K562 (cell line): ENCODE data around the gene CHM. TPM values are rescaled to one million over a fixed set of nuclear protein-coding genes. Genes with fewer than 3 reads are reported as not detected.

ENCODE experiments used
- C11orf30 ChIP-seq: fragments of 450-650 bp; IDR thresholded peaks from 2 replicates; pipeline ENCODE4 v1.6.1; 2016; ENCODE audit warnings: low read depth, mild to moderate bottlenecking
- CEBPG ChIP-seq, 3 experiments: fragments of 200-800 bp in 1 of 3; sonication (Bioruptor generic) in 1 of 3; sonication (generic) in 1 of 3; formaldehyde crosslinking in 1 of 3; IDR thresholded peaks in 2 of 3; conservative IDR thresholded peaks in 1 of 3; 2 replicates each; pipeline versions ENCODE4 v1.6.1 to v1.8.0; 2016 to 2022; ENCODE audit warnings: missing compliant biosample characterization in 2 of 3, missing genetic modification characterization in 2 of 3, mild to moderate bottlenecking in 1 of 3, missing genetic modification reagents in 1 of 3
- CHD2 ChIP-seq: IDR thresholded peaks from 2 replicates; pipeline ENCODE4 v1.6.1; 2011; ENCODE audit warnings: low read depth, low read length
- ETS2 ChIP-seq: IDR thresholded peaks from 2 replicates; pipeline ENCODE4 v1.6.1; 2016; ENCODE audit warnings: borderline replicate concordance, missing genetic modification characterization, mild to moderate bottlenecking, moderate library complexity, missing compliant biosample characterization; ENCODE audit not compliant: poor library complexity, severe bottlenecking
- GATA2 ChIP-seq: sonication (generic); formaldehyde crosslinking; IDR thresholded peaks from 2 replicates; pipeline ENCODE4 v1.4.0; 2020; ENCODE audit warnings: mild to moderate bottlenecking, missing genetic modification reagents
- HLTF ChIP-seq: fragments of 450-650 bp; IDR thresholded peaks from 2 replicates; pipeline ENCODE4 v1.6.1; 2016
- HNRNPL ChIP-seq: fragments of 200-400 bp; formaldehyde crosslinking; IDR thresholded peaks from 2 replicates; pipeline ENCODE4 v1.6.1; 2017; ENCODE audit warnings: low read depth, mild to moderate bottlenecking, low read length
- MAFK ChIP-seq: IDR thresholded peaks from 2 replicates; pipeline ENCODE4 v1.6.1; 2011; ENCODE audit warnings: low read length, improper control_type of control experiment
- MYNN ChIP-seq, 2 experiments: sonication (generic); formaldehyde crosslinking in 1 of 2; IDR thresholded peaks; 2 replicates each; pipeline versions ENCODE4 v1.5.0 to v1.6.1; 2016 to 2020; ENCODE audit warnings: antibody characterized with exemption in 1 of 2, missing genetic modification reagents in 1 of 2
- NFE2 ChIP-seq: IDR thresholded peaks from 2 replicates; pipeline ENCODE4 v1.6.1; 2014; ENCODE audit warnings: antibody characterized with exemption, low read depth
- POLR2G ChIP-seq: fragments of 200-400 bp; formaldehyde crosslinking; IDR thresholded peaks from 2 replicates; pipeline ENCODE4 v1.6.1; 2017; ENCODE audit warnings: low read depth, mild to moderate bottlenecking, antibody characterized with exemption, low read length, moderate library complexity
- POLR3G ChIP-seq: IDR thresholded peaks from 2 replicates; pipeline ENCODE4 v1.6.1; 2011; ENCODE audit not compliant: insufficient read length, insufficient replicate concordance; ENCODE audit errors: extremely low read depth
- PTRF ChIP-seq: fragments of 450-650 bp; IDR thresholded peaks from 2 replicates; pipeline ENCODE4 v1.6.1; 2016; ENCODE audit warnings: mild to moderate bottlenecking, missing genetic modification characterization, missing compliant biosample characterization
- RNF2 ChIP-seq: sonication (generic); IDR thresholded peaks from 2 replicates; pipeline ENCODE4 v1.6.1; 2016
- SAP30 ChIP-seq: fragments of 200-600 bp; sonication (generic); IDR thresholded peaks from 2 replicates; pipeline ENCODE4 v1.6.1; 2012; ENCODE audit warnings: borderline replicate concordance, low read depth, mild to moderate bottlenecking, moderate library complexity, low read length, control low read depth, inconsistent platforms; ENCODE audit not compliant: insufficient read depth, poor library complexity, severe bottlenecking
- SMARCA5 ChIP-seq: fragments of 450-650 bp; IDR thresholded peaks from 2 replicates; pipeline ENCODE4 v1.6.1; 2016
- TAF9B ChIP-seq: fragments of 450-650 bp; IDR thresholded peaks from 2 replicates; pipeline ENCODE4 v1.6.1; 2018; ENCODE audit warnings: mild to moderate bottlenecking; ENCODE audit not compliant: partially characterized antibody
- ZNF165 ChIP-seq: fragments of 250-450 bp; sonication (Bioruptor Pico); IDR thresholded peaks from 2 replicates; pipeline ENCODE4 v1.4.0; 2020; ENCODE audit warnings: borderline replicate concordance
- polyA plus RNA-seq, 8 experiments: library from polyadenylated mRNA; depleted of rRNA in 4 of 8; stranded (reverse) in 5 of 8; unstranded in 3 of 8; fragments of >200 nt; fragmentation: Nextera tagmentation in 2 of 8; fragmentation: Illumina TruSeq in 1 of 8; extraction: Ambion mirVana in 2 of 8; extraction: Trizol in 1 of 8; gene quantifications; 2 replicates each; pipeline versions ENCODE4 v1.2.1 to v1.2.3, GENCODE V29; 2011 to 2014; ENCODE audit warnings: inconsistent platforms in 1 of 8, missing spikeins in 1 of 8
- total RNA-seq, 7 experiments: library from RNA; depleted of rRNA in 6 of 7; stranded (reverse); fragments of >200 nt in 6 of 7; fragmentation: Illumina TruSeq in 2 of 7; extraction: Trizol in 2 of 7; gene quantifications; 2 replicates each; pipeline versions ENCODE4 v1.2.1 to v1.2.3, GENCODE V29; 2011 to 2021; ENCODE audit warnings: low replicate concordance in 1 of 7
- TF ChIP-seq, protein P1 (sequence below), 2 experiments: fragments of 450-650 bp in 1 of 2; sonication (generic) in 1 of 2; formaldehyde crosslinking in 1 of 2; IDR thresholded peaks in 1 of 2; conservative IDR thresholded peaks in 1 of 2; 2 replicates each; pipeline versions ENCODE4 v1.6.1 to v1.8.1; 2016 to 2023; ENCODE audit warnings: mild to moderate bottlenecking in 2 of 2, moderate library complexity in 2 of 2, inconsistent platforms in 1 of 2, missing genetic modification reagents in 1 of 2
- TF ChIP-seq, protein P2 (sequence below): fragments of 250-450 bp; sonication (Bioruptor Pico); IDR thresholded peaks from 2 replicates; pipeline ENCODE4 v1.9.0; 2021; ENCODE audit warnings: mild to moderate bottlenecking
- TF ChIP-seq, protein P3 (sequence below): fragments of 250-450 bp; sonication (Bioruptor Pico); IDR thresholded peaks from 2 replicates; pipeline ENCODE4 v1.4.0; 2020; ENCODE audit warnings: mild to moderate bottlenecking, moderate library complexity, borderline replicate concordance
- TF ChIP-seq, protein P4 (sequence below), 2 experiments: fragments of 200-800 bp in 1 of 2; sonication (Bioruptor generic) in 1 of 2; sonication (generic) in 1 of 2; formaldehyde crosslinking in 1 of 2; IDR thresholded peaks in 1 of 2; conservative IDR thresholded peaks in 1 of 2; 2 replicates each; pipeline versions ENCODE4 v1.5.0 to v1.6.1; 2016 to 2020; ENCODE audit warnings: missing compliant biosample characterization in 1 of 2, missing genetic modification characterization in 1 of 2, missing genetic modification reagents in 1 of 2

The CHM gene
- total and polyA plus RNA-seq, 9 of the 15 experiments (the other 6 are each of a cell fraction or from before 2014, with no cell fraction given) = 2.2 to 9.0 (median 4.6) TPM

DNA sequence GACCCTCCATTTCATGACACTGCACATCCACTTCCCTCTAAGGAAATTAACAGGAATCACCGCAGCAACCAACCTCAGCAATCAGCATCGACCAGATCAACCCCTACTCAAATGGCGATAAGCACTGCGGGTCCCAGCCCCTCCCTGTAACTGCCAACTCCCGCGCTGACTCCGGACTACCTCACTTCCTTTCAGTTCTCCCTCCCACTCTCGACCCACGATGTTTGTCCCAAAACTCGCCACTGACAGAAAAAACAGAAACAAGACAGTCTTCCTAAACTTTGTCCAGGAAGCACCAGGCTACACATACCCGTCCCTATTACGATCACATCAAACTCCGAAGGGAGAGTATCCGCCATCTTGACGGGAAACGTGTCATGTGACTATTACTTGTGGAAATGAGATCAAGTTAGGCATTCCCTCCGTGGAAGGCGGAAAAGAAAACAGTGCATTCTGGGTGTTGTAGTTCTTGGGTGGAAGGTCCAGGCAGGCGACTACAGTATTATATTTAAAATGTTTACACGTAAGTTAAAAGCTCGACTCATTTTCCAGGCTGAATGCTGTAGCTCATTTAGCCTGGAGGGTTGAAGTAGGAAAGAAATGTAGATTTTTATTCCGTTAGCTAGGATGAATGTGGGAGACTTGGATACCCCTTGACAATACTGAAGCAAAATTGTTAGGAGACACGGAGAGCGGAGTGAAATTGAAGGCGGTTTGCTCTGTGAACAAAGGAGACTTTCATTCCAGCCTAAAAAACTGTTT, at the start of gene CHM (continued):
- TF ChIP-seq MAFK = no peak
- no peak for TF ChIP-seq POLR2G
- TF ChIP-seq HLTF = no peak
- TF ChIP-seq, protein P1, sequence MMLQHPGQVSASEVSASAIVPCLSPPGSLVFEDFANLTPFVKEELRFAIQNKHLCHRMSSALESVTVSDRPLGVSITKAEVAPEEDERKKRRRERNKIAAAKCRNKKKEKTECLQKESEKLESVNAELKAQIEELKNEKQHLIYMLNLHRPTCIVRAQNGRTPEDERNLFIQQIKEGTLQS (IDR thresholded peaks at IDR 0.05) = no peak
- TF ChIP-seq, protein P1 (CRISPR knock-in tag; conservative IDR thresholded peaks at IDR 0.05) = no peak
- no peak; the same call in 1 of the 2 replicates for TF ChIP-seq RNF2
- TF ChIP-seq, protein P2, sequence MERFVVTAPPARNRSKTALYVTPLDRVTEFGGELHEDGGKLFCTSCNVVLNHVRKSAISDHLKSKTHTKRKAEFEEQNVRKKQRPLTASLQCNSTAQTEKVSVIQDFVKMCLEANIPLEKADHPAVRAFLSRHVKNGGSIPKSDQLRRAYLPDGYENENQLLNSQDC = no peak
- no peak for TF ChIP-seq CEBPG (CRISPR knock-in tag; IDR thresholded peaks at IDR 0.05)
- TF ChIP-seq CEBPG (tag; conservative IDR thresholded peaks at IDR 0.05 in 1 of 2, IDR thresholded peaks at IDR 0.05 in 1 of 2) = no peak
- TF ChIP-seq HNRNPL = no peak
- TF ChIP-seq NFE2 = peak; percentile 59
- TF ChIP-seq PTRF (tag) = no peak
- TF ChIP-seq SMARCA5 = no peak
- no peak for TF ChIP-seq POLR3G
- no peak for TF ChIP-seq SAP30
- no peak for TF ChIP-seq ZNF165 (CRISPR knock-in tag)
- no peak for TF ChIP-seq ETS2 (tag)
- TF ChIP-seq, protein P3, sequence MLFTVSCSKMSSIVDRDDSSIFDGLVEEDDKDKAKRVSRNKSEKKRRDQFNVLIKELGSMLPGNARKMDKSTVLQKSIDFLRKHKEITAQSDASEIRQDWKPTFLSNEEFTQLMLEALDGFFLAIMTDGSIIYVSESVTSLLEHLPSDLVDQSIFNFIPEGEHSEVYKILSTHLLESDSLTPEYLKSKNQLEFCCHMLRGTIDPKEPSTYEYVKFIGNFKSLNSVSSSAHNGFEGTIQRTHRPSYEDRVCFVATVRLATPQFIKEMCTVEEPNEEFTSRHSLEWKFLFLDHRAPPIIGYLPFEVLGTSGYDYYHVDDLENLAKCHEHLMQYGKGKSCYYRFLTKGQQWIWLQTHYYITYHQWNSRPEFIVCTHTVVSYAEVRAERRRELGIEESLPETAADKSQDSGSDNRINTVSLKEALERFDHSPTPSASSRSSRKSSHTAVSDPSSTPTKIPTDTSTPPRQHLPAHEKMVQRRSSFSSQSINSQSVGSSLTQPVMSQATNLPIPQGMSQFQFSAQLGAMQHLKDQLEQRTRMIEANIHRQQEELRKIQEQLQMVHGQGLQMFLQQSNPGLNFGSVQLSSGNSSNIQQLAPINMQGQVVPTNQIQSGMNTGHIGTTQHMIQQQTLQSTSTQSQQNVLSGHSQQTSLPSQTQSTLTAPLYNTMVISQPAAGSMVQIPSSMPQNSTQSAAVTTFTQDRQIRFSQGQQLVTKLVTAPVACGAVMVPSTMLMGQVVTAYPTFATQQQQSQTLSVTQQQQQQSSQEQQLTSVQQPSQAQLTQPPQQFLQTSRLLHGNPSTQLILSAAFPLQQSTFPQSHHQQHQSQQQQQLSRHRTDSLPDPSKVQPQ (CRISPR knock-in tag) = no peak
- no peak for TF ChIP-seq CHD2
- peak; percentile 88 for TF ChIP-seq TAF9B
- 0 out of 2 replicates have a peak, but pooled peaks have one; percentile 6 for TF ChIP-seq GATA2 (CRISPR knock-in tag)
- peak; percentile 91 for TF ChIP-seq C11orf30
- TF ChIP-seq, protein P4, sequence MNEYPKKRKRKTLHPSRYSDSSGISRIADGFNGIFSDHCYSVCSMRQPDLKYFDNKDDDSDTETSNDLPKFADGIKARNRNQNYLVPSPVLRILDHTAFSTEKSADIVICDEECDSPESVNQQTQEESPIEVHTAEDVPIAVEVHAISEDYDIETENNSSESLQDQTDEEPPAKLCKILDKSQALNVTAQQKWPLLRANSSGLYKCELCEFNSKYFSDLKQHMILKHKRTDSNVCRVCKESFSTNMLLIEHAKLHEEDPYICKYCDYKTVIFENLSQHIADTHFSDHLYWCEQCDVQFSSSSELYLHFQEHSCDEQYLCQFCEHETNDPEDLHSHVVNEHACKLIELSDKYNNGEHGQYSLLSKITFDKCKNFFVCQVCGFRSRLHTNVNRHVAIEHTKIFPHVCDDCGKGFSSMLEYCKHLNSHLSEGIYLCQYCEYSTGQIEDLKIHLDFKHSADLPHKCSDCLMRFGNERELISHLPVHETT (CRISPR knock-in tag; conservative IDR thresholded peaks at IDR 0.05 in 1 of 2, IDR thresholded peaks at IDR 0.05 in 1 of 2) = no peak
- TF ChIP-seq MYNN (IDR thresholded peaks at IDR 0.05) = no peak
- TF ChIP-seq MYNN (CRISPR knock-in tag; IDR thresholded peaks at IDR 0.05) = no peak
